ENCODE results near the gene TRIM63. TPM values are rescaled to one million over a fixed set of nuclear protein-coding genes. Genes with fewer than 3 reads are reported as not detected.
"Not testable (repeated sequence)": the region's sequence is repeated elsewhere in the genome, so short reads cannot be mapped to it uniquely, and the experiment has no call there.

The TRIM63 gene
- total and polyA plus RNA-seq, 8 donors, result 0.09 to 0.52 (median 0.33) TPM; not detected in 2

- intact Hi-C loops (cut with DNase I), result no loop called here
- no peak for FAIRE-seq
- TF ChIP-seq CTCF (IDR thresholded peaks at IDR 0.05), result no peak
- ATAC-seq, result peak; percentile 55 to 70 (median 62)
- Histone ChIP-seq H3K36me3 (no peaks in the 10 kb centered on the region), H3K27me3 (no peaks in the 10 kb centered on the region), H3K4me1 (peaks cover 5 to 34% (median 26%) of the 10 kb centered on the region in 3 donors), H3K27ac (peak overlapping the region; percentile 94 to 98 (median 97)), H3K4me3 (peak overlapping the region; percentile 58 to 100 (median 86)), H3K9me3 (no peaks in the 10 kb centered on the region)
- 0% methylated on average over 62 to 85 of the region's 85 CpGs for WGBS, 2 donors
- peak; percentile 84 to 92 (median 87) for DNase-seq
Observed at GRCh38 chr1:26110731-26111529, 43.5 kb upstream of the TRIM63 start.

- 72 to 81% methylated on average over 5 of the region's 5 CpGs for WGBS, 2 donors
- ATAC-seq (no peak), DNase-seq (no peak), FAIRE-seq (no peak)
- intact Hi-C loops (cut with DNase I), result loop anchor here in 1 of 3 donors (5.0 kb wide), 1 partner anchor 38 kb away; no protein-coding TSS in a partner anchor
- no peak for TF ChIP-seq CTCF (IDR thresholded peaks at IDR 0.05)
- H3K27ac ChIP-seq, result peak overlapping the region in 1 of 4 donors; percentile 98
- peaks cover 0 to 21% (median 16%) of the 10 kb centered on the region in 3 donors for H3K4me1 ChIP-seq
- no peaks in the 10 kb centered on the region for H3K36me3 ChIP-seq
- no peaks in the 10 kb centered on the region for H3K9me3 ChIP-seq
- H3K4me3 ChIP-seq, result no peak overlapping the region
- H3K27me3 ChIP-seq, result no peaks in the 10 kb centered on the region
Observed at GRCh38 chr1:26109229-26110164, 42.1 kb upstream of the TRIM63 start.

- H3K27me3 ChIP-seq, H3K27ac ChIP-seq, H3K4me1 ChIP-seq, H3K36me3 ChIP-seq, DNase-seq, ATAC-seq, FAIRE-seq, H3K9me3 ChIP-seq, H3K4me3 ChIP-seq: not testable (repeated sequence)
- intact Hi-C loops (cut with DNase I), result loop anchor here in 1 of 3 donors (5.0 kb wide), 1 partner anchor 42 kb away; no protein-coding TSS in a partner anchor
- 37 to 39% methylated on average over 5 of the region's 5 CpGs for WGBS, 2 donors
Observed at GRCh38 chr1:26105226-26105548, 37.8 kb upstream of the TRIM63 start.

- WGBS, 2 donors, result 58 to 64% methylated on average over 2 of the region's 2 CpGs
- no peak for TF ChIP-seq CTCF (IDR thresholded peaks at IDR 0.05)
- Histone ChIP-seq H3K27ac (no peak overlapping the region), H3K9me3 (no peaks in the 10 kb centered on the region), H3K4me3 (no peak overlapping the region), H3K36me3 (no peaks in the 10 kb centered on the region), H3K4me1 (no peaks in the 10 kb centered on the region), H3K27me3 (no peaks in the 10 kb centered on the region)
- ATAC-seq, result no peak
- no peak for FAIRE-seq
- intact Hi-C loops (cut with DNase I), result no loop called here
- DNase-seq, result no peak
Observed at GRCh38 chr1:26102526-26102925, 35.1 kb upstream of the TRIM63 start.

GRCh38 chr1:26102119-26102518 lies 34.7 kb upstream of the TRIM63 start:
- Histone ChIP-seq H3K4me3 (no peak overlapping the region), H3K9me3 (no peaks in the 10 kb centered on the region), H3K36me3 (no peaks in the 10 kb centered on the region), H3K27ac (no peak overlapping the region), H3K27me3 (no peaks in the 10 kb centered on the region), H3K4me1 (no peaks in the 10 kb centered on the region)
- ATAC-seq, result no peak
- 87 to 88% methylated on average over 3 of the region's 3 CpGs for WGBS, 2 donors
- intact Hi-C loops (cut with DNase I), result no loop called here
- TF ChIP-seq CTCF (IDR thresholded peaks at IDR 0.05), result no peak
- no peak for DNase-seq
- FAIRE-seq, result no peak

- H3K9me3 ChIP-seq; H3K4me3 ChIP-seq; H3K27me3 ChIP-seq; intact Hi-C loops (cut with DNase I); H3K27ac ChIP-seq; FAIRE-seq; DNase-seq; ATAC-seq; H3K4me1 ChIP-seq; H3K36me3 ChIP-seq: not testable (repeated sequence)
- 87 to 88% methylated on average over 10 of the region's 10 CpGs for WGBS, 2 donors
Observed at GRCh38 chr1:26100204-26100603, 32.8 kb upstream of the TRIM63 start.
